ENCODE data around the gene SCAI. TPM values are rescaled to one million over a fixed set of nuclear protein-coding genes. Genes with fewer than 3 reads are reported as not detected.

Gene SCAI
- total and polyA plus RNA-seq, 2 of the 4 experiments (the other 2 are of a cell fraction), result 3.6 to 14.5 TPM

DNA sequence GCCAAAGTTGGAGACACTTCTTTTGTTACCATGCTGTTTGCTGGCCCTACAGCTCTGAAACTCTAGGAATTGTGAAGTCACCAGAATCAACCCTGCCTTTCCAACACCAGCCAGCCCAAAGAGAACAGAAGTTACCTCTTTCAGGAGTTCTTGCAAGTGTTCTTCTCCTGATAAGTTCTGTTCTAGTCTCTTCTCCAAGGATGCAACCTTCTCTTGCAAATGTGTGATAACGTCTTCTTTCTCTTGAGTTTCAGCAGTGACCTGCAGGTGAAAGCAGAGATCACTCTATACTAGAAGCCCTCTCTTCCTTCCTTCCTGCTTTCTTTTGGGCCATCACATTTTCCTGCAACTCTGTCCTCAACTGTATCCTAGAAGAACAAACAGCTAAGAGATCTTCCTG, 231.6 kb downstream of the SCAI start:
- ChIA-PET CTCF (no interaction called here), POLR2A (ENCODE audit: unreplicated experiment) (no interaction called here)
- H2AK5ac ChIP-seq (ENCODE audit: low read depth, low read length), result no peak overlapping the region
- H3K4me2 ChIP-seq (ENCODE audit: low read depth, low read length), result no peak overlapping the region
- intact Hi-C loops (cut with micrococcal nuclease) (no loop called here), dilution Hi-C loops (cut with HindIII; ENCODE audit: low sequenced_read_pairs, unreplicated experiment) (no loop called here), in situ Hi-C loops (cut with MboI; ENCODE audit: low sequenced_read_pairs) (loop anchor here (25.0 kb wide), 1 partner anchor 451 kb away; no protein-coding TSS in a partner anchor)
- no peak overlapping the region for H3K23ac ChIP-seq (ENCODE audit: low read depth, low read length)
- no peak overlapping the region for H2BK120ac ChIP-seq (ENCODE audit: low read depth, low read length)
- BruUV-seq (replicated peaks), result no TSS peak
- H2AFZ ChIP-seq (replicated peaks; ENCODE audit: low read length, poor library complexity), result no peak overlapping the region
- H3K27ac ChIP-seq (ENCODE audit: insufficient read depth, low read length), result no peak overlapping the region
- no peak overlapping the region for H3K14ac ChIP-seq (replicated peaks; ENCODE audit: low read depth, low read length)
- no peak overlapping the region for H2AK9ac ChIP-seq (replicated peaks; ENCODE audit: low read depth, low read length, poor library complexity)
- H3K4ac ChIP-seq (ENCODE audit: low read depth, low read length), result no peak overlapping the region
- no peaks in the 10 kb centered on the region for H4K20me1 ChIP-seq (ENCODE audit: insufficient read depth, low read length)
- H3K27me3 ChIP-seq (ENCODE audit: control insufficient read depth, insufficient read depth, low read length), result no peaks in the 10 kb centered on the region
- no peak overlapping the region for H2BK15ac ChIP-seq (ENCODE audit: low read depth, low read length)
- no peak overlapping the region for H4K5ac ChIP-seq (ENCODE audit: low read depth, low read length)
- no peak overlapping the region for H3K9ac ChIP-seq (ENCODE audit: low read depth, low read length)
- ATAC-seq (ENCODE audit: low read depth) (no peak), DNase-seq (no peak)
- no peak overlapping the region for H2BK20ac ChIP-seq (ENCODE audit: low read depth, low read length)
- peaks cover 13% of the 10 kb centered on the region for H3K9me1 ChIP-seq (ENCODE audit: insufficient read depth, low read length)
- H3K4me3 ChIP-seq (ENCODE audit: insufficient read depth, low read depth, low read length), result no peak overlapping the region
- H3K79me1 ChIP-seq (ENCODE audit: low read depth in 1 of 2, low read length in 2 of 2), result 0 out of 4 replicates have a peak, but pooled peaks cover 0 to 3% of the 10 kb centered on the region in 2 experiments
- no peak overlapping the region for H3K56ac ChIP-seq (ENCODE audit: extremely low read depth, insufficient read depth, low read length)
- no peak overlapping the region for H4K8ac ChIP-seq (ENCODE audit: low read depth in 2 of 2, low read length in 2 of 2)
- no peaks in the 10 kb centered on the region for H3K9me3 ChIP-seq (ENCODE audit: control insufficient read depth, insufficient read depth, low read length)
- 78% methylated on average over 1 of the region's 1 CpG; no CpG with 5 or more reads in 1 of the 2 experiments for WGBS, 2 experiments (ENCODE audit: extremely low coverage in 2 of 2, insufficient read length in 1 of 2)
- no peak overlapping the region for H2BK5ac ChIP-seq (ENCODE audit: low read depth, low read length, poor library complexity, severe bottlenecking)
- H3K4me1 ChIP-seq (ENCODE audit: control insufficient read depth, insufficient read depth, low read length), result no peaks in the 10 kb centered on the region
- H3K18ac ChIP-seq (ENCODE audit: low read depth, low read length), result no peak overlapping the region
- no peak for TF ChIP-seq SMC3 (IDR thresholded peaks at IDR 0.05; ENCODE audit: low read depth, low read length)
- no peak for TF ChIP-seq CEBPB (IDR thresholded peaks at IDR 0.05; ENCODE audit: low read depth, low read length)
- no peak for TF ChIP-seq RAD21 (IDR thresholded peaks at IDR 0.05; ENCODE audit: low read length)
- TF ChIP-seq, protein P1, sequence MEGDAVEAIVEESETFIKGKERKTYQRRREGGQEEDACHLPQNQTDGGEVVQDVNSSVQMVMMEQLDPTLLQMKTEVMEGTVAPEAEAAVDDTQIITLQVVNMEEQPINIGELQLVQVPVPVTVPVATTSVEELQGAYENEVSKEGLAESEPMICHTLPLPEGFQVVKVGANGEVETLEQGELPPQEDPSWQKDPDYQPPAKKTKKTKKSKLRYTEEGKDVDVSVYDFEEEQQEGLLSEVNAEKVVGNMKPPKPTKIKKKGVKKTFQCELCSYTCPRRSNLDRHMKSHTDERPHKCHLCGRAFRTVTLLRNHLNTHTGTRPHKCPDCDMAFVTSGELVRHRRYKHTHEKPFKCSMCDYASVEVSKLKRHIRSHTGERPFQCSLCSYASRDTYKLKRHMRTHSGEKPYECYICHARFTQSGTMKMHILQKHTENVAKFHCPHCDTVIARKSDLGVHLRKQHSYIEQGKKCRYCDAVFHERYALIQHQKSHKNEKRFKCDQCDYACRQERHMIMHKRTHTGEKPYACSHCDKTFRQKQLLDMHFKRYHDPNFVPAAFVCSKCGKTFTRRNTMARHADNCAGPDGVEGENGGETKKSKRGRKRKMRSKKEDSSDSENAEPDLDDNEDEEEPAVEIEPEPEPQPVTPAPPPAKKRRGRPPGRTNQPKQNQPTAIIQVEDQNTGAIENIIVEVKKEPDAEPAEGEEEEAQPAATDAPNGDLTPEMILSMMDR (conservative IDR thresholded peaks at IDR 0.05; ENCODE audit: low read depth, low read length), result no peak
- TF ChIP-seq MAFK (IDR thresholded peaks at IDR 0.05; ENCODE audit: low read depth, low read length), result no peak
- TF ChIP-seq FOS (IDR thresholded peaks at IDR 0.05; ENCODE audit: low read depth, low read length), result no peak
- TF ChIP-seq ELK1 (IDR thresholded peaks at IDR 0.05; ENCODE audit: borderline replicate concordance, low read depth, low read length), result no peak
- TF ChIP-seq BHLHE40 (IDR thresholded peaks at IDR 0.05; ENCODE audit: low read depth, low read length), result no peak
- TF ChIP-seq MAZ (IDR thresholded peaks at IDR 0.05; ENCODE audit: borderline replicate concordance, low read depth, low read length), result no peak
- no peak for TF ChIP-seq RCOR1 (IDR thresholded peaks at IDR 0.05; ENCODE audit: insufficient replicate concordance, low read length)
- no peak for TF ChIP-seq CHD1 (IDR thresholded peaks at IDR 0.05; ENCODE audit: low read depth, low read length)
- TF ChIP-seq POLR2A (IDR thresholded peaks at IDR 0.05; ENCODE audit: low read depth, low read length), result no peak
- no peak for TF ChIP-seq MXI1 (IDR thresholded peaks at IDR 0.05; ENCODE audit: borderline replicate concordance, low read depth, low read length)
- no peak for TF ChIP-seq RFX5 (IDR thresholded peaks at IDR 0.05; ENCODE audit: low read depth, low read length)
- TF ChIP-seq, protein P2, sequence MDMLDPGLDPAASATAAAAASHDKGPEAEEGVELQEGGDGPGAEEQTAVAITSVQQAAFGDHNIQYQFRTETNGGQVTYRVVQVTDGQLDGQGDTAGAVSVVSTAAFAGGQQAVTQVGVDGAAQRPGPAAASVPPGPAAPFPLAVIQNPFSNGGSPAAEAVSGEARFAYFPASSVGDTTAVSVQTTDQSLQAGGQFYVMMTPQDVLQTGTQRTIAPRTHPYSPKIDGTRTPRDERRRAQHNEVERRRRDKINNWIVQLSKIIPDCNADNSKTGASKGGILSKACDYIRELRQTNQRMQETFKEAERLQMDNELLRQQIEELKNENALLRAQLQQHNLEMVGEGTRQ (IDR thresholded peaks at IDR 0.05; ENCODE audit: low read depth, low read length), result no peak
- TF ChIP-seq NFE2L2 (IDR thresholded peaks at IDR 0.05; ENCODE audit: low read depth, low read length), result no peak
- H3K36me3 ChIP-seq (ENCODE audit: control insufficient read depth, insufficient read depth, low read length), result peaks cover 33% of the 10 kb centered on the region
- no peak overlapping the region for H4K91ac ChIP-seq (ENCODE audit: insufficient read depth, low read depth, low read length)
